ENCODE measurements around the gene PKD2.
"Not testable (repeated sequence)": the region's sequence is repeated elsewhere in the genome, so short reads cannot be mapped to it uniquely, and the experiment has no call there.

The PKD2 gene

GRCh38 chr4:88077911-88078524 is 70.6 kb downstream of the PKD2 start:
- DNase-seq = no peak

- DNase-seq = no peak
These were observed 71.1 kb downstream of the PKD2 start for GRCh38 chr4:88078579-88078978.

- no peak for DNase-seq
These were observed 73.2 kb downstream of the PKD2 start for GRCh38 chr4:88080626-88081025.

GRCh38 chr4:88087004-88087403 is 79.6 kb downstream of the PKD2 start:
- no peak for DNase-seq

- DNase-seq = no peak
These were observed 83.5 kb downstream of the PKD2 start for GRCh38 chr4:88090898-88091297.

DNA sequence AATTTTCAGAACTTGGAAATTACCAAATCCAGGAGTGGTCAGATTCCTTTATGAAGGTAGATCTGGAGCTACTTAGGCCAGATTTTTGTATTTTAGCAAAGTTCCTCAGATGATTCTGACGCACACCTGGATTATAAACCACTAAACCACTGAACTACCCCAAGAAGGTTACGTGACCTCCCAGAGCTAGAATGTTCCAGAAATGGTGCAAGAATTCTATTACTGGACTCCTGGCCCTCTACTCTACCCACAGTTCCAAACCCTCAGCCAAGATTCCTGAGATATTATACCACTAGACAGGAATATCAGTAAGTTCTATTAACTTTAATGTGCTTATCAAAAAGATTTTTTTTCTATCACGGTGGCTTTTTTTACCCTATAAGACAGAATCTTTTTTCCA is 83.9 kb downstream of the PKD2 start:
- no peak for DNase-seq

- no peak for DNase-seq
These were observed 86.4 kb downstream of the PKD2 start for GRCh38 chr4:88093874-88094273.

- no peak for DNase-seq
These were observed 89.9 kb downstream of the PKD2 start for GRCh38 chr4:88097301-88097700.

DNA sequence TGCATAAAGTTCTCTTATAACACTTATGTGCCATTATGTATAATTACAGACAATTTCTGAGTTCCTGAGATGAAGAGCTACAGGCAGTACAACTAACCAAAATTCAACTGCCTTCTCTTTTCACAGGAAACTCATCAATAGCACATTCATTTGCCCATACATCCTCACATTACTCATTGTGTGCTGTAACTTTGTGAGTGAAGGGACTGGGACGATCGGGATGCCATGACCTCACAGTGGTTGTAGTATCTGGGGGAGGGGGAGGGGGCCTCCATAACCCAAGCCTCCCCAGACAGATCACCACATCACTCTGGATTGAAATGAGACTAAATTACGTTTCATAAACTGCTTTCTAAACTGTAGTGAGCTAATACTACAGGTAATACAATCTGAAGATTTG is 90.3 kb downstream of the PKD2 start:
- no peak for DNase-seq

GRCh38 chr4:88098993-88099752 is 91.7 kb downstream of the PKD2 start:
- no peak for DNase-seq

DNA sequence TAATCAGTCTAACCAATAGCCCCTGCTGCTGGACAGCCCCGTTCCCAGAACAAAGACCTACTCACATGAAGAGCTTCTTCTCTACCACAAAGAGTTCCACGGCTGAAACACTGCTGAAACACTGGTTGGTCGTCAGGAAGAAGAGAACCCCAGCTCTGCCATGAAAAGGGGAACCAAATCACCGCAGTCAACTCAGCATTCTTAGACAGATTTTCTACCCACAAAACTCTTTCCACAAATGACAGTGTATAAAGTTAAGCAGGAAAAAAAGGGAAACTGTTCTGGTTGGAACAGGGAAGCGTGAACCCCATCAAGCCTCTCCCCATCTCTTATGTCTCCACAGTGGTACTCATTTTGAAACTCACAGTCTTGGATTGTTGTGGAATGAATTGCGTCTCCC is 93.7 kb downstream of the PKD2 start:
- DNase-seq = peak; percentile 4

DNA sequence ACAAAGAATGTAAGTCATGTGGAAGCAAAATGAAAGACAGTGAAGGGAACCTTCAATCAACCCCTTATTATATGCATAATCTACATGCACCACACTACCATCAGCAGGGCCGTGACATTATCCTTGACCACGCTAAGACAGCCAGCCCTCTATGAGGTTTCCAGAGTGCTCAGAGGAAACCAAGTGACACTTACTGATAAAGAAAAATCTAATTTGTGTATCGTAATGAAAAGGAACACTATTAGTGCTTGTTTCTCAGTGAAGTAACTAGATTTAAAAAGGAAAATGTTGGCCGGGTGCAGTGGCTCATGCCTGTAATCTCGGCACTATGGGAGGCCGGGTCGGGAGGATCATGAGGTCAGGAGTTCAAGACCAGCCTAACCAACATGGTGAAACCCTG is 94.6 kb downstream of the PKD2 start:
- DNase-seq = no peak

GRCh38 chr4:88104902-88105610 is 97.6 kb downstream of the PKD2 start:
- DNase-seq = no peak

DNA sequence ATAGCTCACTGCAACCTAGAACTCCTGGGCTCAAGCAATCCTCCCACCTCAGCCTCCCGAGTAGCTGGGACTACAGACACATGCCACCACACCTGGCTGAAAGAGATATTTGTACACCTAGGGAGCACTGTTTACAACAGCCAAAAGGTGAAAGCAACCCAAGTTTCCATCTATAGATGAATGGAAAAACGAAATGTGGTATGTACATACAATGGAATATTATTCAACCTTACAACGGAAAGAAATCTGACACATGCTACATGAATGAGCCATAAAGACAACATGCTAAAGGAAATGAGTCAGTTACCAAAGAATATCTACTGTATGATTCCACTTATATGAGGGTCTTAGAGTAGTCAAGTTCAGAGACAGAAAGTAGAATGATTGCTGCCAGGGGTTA is 98.8 kb downstream of the PKD2 start:
- DNase-seq = no peak

DNA sequence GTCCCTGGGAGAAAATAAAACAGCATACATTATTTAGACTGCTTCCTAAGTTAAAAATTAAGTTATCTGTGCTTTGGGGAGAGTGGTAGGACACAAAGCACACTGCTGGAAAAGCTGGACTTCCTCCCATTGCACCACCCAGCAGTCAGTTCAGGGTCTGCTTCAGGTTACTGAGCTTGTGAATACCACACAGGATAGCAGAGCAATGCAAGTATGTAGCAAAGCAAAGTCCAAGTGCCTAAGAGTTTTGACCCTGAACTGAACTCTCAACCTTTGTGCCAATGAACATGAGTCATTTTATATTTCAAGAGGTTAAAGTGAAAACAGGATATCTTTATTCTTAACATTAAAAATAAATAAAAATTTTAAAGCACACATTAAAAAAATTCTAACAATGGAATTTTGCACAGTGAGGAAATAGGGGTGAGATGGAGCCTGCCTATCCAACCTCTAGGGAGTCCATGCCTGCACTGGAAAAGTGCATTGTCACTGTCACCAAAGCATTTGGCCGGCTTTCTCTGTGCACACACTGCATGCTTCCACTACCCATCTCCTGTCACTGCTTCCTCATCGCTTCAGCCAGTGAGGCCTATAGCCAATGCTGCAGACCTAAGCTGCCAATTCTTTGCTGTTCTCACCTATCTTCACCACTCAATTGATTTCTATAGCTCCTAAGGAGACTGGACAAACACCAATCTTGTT is 100.1 kb downstream of the PKD2 start:
- no peak for DNase-seq

GRCh38 chr4:88108108-88108465 is 100.7 kb downstream of the PKD2 start:
- DNase-seq = not testable (repeated sequence)

GRCh38 chr4:88108747-88109122 is 101.3 kb downstream of the PKD2 start:
- DNase-seq = no peak

DNA sequence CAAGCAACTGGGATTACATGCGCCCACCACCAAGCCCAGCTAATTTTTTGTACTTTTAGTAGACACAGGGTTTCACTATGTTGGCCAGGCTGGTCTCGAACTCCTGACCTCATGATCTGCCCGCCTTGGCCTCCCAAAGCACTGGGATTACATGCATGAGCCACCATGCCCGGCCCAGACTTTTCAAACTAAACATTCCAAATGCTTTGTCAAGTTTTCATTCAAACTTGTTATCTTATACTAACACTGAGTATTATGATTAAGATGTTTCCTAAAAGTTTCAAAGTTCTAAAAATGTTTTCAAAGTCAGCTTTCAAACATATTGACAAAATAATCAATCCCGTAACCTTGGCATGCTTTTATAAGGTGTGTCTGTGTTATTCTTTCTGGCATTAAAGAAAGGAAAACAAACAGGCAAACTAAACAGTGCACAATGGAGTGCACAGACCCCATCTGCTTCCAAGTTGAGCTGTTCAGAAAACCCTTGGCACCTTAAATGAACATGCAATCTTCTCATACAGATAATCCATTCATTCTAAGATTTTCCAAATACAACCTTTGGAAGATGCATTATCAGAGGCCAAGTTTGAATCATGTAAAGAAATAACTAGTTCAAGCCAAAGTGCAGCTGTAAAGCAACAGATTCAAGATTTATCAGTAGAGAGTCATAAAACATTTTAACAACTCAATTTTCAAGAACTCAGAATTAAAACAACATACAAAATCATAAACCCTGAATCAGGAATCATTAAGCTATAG is 101.9 kb downstream of the PKD2 start:
- DNase-seq = no peak

DNA sequence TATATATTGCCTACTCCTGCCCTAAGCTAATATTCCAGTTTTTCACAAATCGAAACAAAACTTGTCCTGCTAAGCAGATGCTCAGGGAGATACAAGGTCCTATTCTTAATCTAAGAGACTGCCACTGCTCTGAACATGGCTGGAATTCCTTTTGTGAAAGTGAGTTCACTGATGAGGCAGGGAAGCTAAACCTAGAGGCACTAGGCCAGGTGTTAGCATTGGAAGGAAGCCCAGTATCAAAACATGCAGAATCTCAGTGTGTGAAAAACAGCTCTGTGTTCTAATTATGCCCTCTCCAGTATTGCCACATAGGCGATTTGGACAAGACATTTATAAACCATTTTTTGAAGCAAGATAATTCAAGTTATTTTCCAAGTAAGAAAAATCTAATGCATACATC is 103.4 kb downstream of the PKD2 start:
- DNase-seq = no peak

DNA sequence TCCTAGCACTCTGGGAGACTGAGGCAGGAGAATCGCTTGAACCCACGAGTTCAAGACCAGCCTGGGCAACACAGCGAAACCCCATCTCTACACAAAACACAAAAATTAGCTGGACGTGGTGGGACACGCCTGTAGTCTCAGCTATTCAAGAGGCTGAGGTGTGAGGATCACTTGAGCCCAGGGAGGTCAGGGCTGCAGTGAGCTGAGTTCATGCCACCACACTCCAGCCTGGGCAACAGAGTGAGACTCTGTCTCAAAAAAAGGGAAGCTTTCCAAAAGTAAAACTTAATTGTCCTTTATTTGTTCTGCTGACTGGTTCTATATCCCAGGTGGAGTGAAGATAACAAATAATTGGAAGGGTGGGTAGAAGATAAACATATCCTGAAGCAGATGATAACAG is 105.4 kb downstream of the PKD2 start:
- no peak for DNase-seq

DNA sequence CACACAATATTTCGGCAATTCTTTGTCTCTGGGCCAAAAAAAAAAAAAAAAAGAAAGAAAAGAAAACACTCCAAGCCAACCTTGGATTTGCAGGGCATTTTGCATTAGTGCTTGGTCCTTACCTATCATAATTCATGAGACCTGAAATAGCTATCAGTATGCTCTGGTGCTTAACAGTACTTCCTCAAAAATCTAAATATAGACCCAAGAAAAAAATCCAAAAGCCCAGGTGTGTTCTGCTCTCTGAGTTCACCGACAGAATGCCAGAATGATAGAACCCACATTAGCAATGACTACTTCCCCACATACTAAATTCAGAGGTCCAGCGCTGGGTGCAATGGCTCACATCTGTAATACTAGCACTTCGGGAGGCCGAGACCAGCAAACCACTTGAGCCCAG is 108.2 kb downstream of the PKD2 start:
- DNase-seq = no peak

GRCh38 chr4:88119943-88120342 is 112.5 kb downstream of the PKD2 start:
- DNase-seq = no peak

- DNase-seq = not testable (repeated sequence)
These were observed 114.8 kb downstream of the PKD2 start for GRCh38 chr4:88122260-88122659.
